SK-N-SH (cell line): ENCODE measurements around the gene BLZF1. TPM values are rescaled to one million over a fixed set of nuclear protein-coding genes. Genes with fewer than 3 reads are reported as not detected.

Source experiments
- CTCF ChIA-PET: fragments of 300-600, 350-600 bp; formaldehyde crosslinking; extraction: SDS; loops from one replicate; lab custom pipeline; 2021; lab: Yijun Ruan, JAX
- POLR2A ChIA-PET: fragments of 350-600 bp; sonication (Branson Sonifier 250); formaldehyde crosslinking; extraction: SDS; loops from one replicate; lab custom pipeline; 2020; ENCODE audit warnings: antibody characterized with exemption, inconsistent platforms; lab: Yijun Ruan, JAX
- DNase-seq: peaks from one replicate; pipeline ENCODE4 v3.0.0; 2012
- H2AFZ ChIP-seq: fragments of 200-600 bp; sonication (generic); 2 replicates; pipeline ENCODE4 v1.8.1; 2016; ENCODE audit warnings: antibody characterized with exemption, mild to moderate bottlenecking, low read depth
- H3F3A ChIP-seq: fragments of 200-600 bp; sonication (generic); replicated peaks from 2 replicates; pipeline ENCODE3; 2016; ENCODE audit warnings: antibody characterized with exemption, mild to moderate bottlenecking; ENCODE audit not compliant: insufficient read depth
- H3K27ac ChIP-seq, 2 experiments: fragments of 200-500 bp in 1 of 2; fragments of 200-600 bp in 1 of 2; sonication (Bioruptor generic) in 1 of 2; sonication (generic), shearing (Covaris generic) in 1 of 2; 2 replicates each; pipeline versions ENCODE4 v1.5.1 to v1.6.1; 2014 to 2016; ENCODE audit warnings: low read depth in 2 of 2, inconsistent platforms in 1 of 2, low read length in 1 of 2, mild to moderate bottlenecking in 1 of 2, mixed read lengths in 1 of 2
- H3K27me3 ChIP-seq: fragments of 200-600 bp; sonication (generic), shearing (Covaris generic); 2 replicates; pipeline ENCODE4 v1.6.1; 2016; ENCODE audit warnings: mixed run types; ENCODE audit not compliant: insufficient read depth
- H3K36me3 ChIP-seq, 2 experiments: fragments of 200-500 bp in 1 of 2; fragments of 200-600 bp in 1 of 2; sonication (Bioruptor generic) in 1 of 2; sonication (generic) in 1 of 2; replicated peaks in 1 of 2; 2 replicates each; pipeline versions ENCODE3 to v1.5.1; 2014 to 2016; ENCODE audit warnings: low read length in 1 of 2, mild to moderate bottlenecking in 1 of 2; ENCODE audit not compliant: insufficient read depth in 2 of 2, control insufficient read depth in 1 of 2
- H3K4me1 ChIP-seq, 2 experiments: fragments of 200-500 bp in 1 of 2; fragments of 200-600 bp in 1 of 2; sonication (Bioruptor generic) in 1 of 2; sonication (generic), shearing (Covaris generic) in 1 of 2; 2 replicates each; pipeline versions ENCODE4 v1.5.1 to v1.6.1; 2014 to 2016; ENCODE audit warnings: low read depth in 1 of 2, low read length in 1 of 2, mixed run types in 1 of 2; ENCODE audit not compliant: insufficient read depth in 2 of 2, control insufficient read depth in 1 of 2
- H3K4me2 ChIP-seq: fragments of 200-600 bp; sonication (generic), shearing (Covaris generic); 2 replicates; pipeline ENCODE4 v1.6.1; 2017; ENCODE audit warnings: mixed run types
- H3K4me3 ChIP-seq, 2 experiments: fragments of 200-500 bp in 1 of 2; fragments of 200-600 bp in 1 of 2; sonication (Bioruptor generic) in 1 of 2; sonication (generic), shearing (Covaris generic) in 1 of 2; 2 replicates each; pipeline versions ENCODE4 v1.5.1 to v1.8.1; 2014 to 2016; ENCODE audit warnings: low read depth in 2 of 2, inconsistent platforms in 1 of 2, low read length in 1 of 2, mild to moderate bottlenecking in 1 of 2, mixed read lengths in 1 of 2, moderate library complexity in 1 of 2
- H3K79me2 ChIP-seq: fragments of 200-600 bp; sonication (generic); 2 replicates; pipeline ENCODE4 v1.8.1; 2017; ENCODE audit warnings: mild to moderate bottlenecking; ENCODE audit not compliant: insufficient read depth
- H3K9ac ChIP-seq: fragments of 200-600 bp; sonication (generic); 2 replicates; pipeline ENCODE4 v1.6.1; 2017; ENCODE audit warnings: mixed run types
- H3K9me2 ChIP-seq: fragments of 200-600 bp; sonication (generic); 2 replicates; pipeline ENCODE4 v1.6.1; 2017; ENCODE audit warnings: mixed run types
- H3K9me3 ChIP-seq: fragments of 200-600 bp; sonication (generic); 2 replicates; pipeline ENCODE4 v1.6.1; 2017; ENCODE audit warnings: mixed run types, mild to moderate bottlenecking, moderate library complexity
- H4K20me1 ChIP-seq: fragments of 200-600 bp; sonication (generic); 2 replicates; pipeline ENCODE4 v1.6.1; 2017; ENCODE audit warnings: mild to moderate bottlenecking, mixed run types; ENCODE audit not compliant: insufficient read depth
- CHD2 ChIP-seq: fragments of 150-350 bp; IDR thresholded peaks from 2 replicates; pipeline ENCODE4 v1.6.1; 2018; ENCODE audit warnings: low read length; ENCODE audit not compliant: partially characterized antibody
- EP300 ChIP-seq, 2 experiments: IDR thresholded peaks; 2 replicates each; pipeline versions ENCODE4 v1.4.0 to v1.6.1; 2012; ENCODE audit warnings: borderline replicate concordance in 1 of 2, low read depth in 1 of 2, low read length in 1 of 2
- EZH2phosphoT487 ChIP-seq: fragments of 200-600 bp; sonication (generic); IDR thresholded peaks from 2 replicates; pipeline ENCODE4 v1.6.1; 2017; ENCODE audit warnings: low read depth, mixed run types, mild to moderate bottlenecking, antibody characterized with exemption, moderate library complexity, borderline replicate concordance
- FOSL2 ChIP-seq: IDR thresholded peaks from 2 replicates; pipeline ENCODE4 v1.4.0; 2012; ENCODE audit warnings: low read depth, mild to moderate bottlenecking, moderate library complexity, borderline replicate concordance
- FOXJ3 ChIP-seq: sonication (generic); formaldehyde crosslinking; IDR thresholded peaks from 2 replicates; pipeline ENCODE4 v1.5.1; 2020; ENCODE audit warnings: mild to moderate bottlenecking, missing genetic modification reagents
- GABPA ChIP-seq: IDR thresholded peaks from 2 replicates; pipeline ENCODE4 v1.4.0; 2012; ENCODE audit warnings: low read depth, mild to moderate bottlenecking
- NFIC ChIP-seq: IDR thresholded peaks from 2 replicates; pipeline ENCODE4 v1.4.0; 2012; ENCODE audit warnings: borderline replicate concordance
- NRF1 ChIP-seq: IDR thresholded peaks from 2 replicates; pipeline ENCODE4 v1.6.1; 2012; ENCODE audit warnings: low read depth, mild to moderate bottlenecking, low read length
- POLR2AphosphoS5 ChIP-seq: IDR thresholded peaks from 2 replicates; pipeline ENCODE4 v1.6.1; 2012; ENCODE audit warnings: low read depth, low read length
- RAD21 ChIP-seq: IDR thresholded peaks from 2 replicates; pipeline ENCODE4 v1.6.1; 2012; ENCODE audit warnings: mild to moderate bottlenecking, low read length
- RCOR1 ChIP-seq: fragments of 150-350 bp; IDR thresholded peaks from 2 replicates; pipeline ENCODE4 v1.6.1; 2017; ENCODE audit warnings: antibody characterized with exemption, low read length
- REST ChIP-seq: IDR thresholded peaks from 2 replicates; pipeline ENCODE4 v1.6.1; 2012; ENCODE audit warnings: mild to moderate bottlenecking, low read depth, low read length, moderate library complexity
- SIN3A ChIP-seq: IDR thresholded peaks from 2 replicates; pipeline ENCODE4 v1.6.1; 2012; ENCODE audit warnings: low read depth, mild to moderate bottlenecking, low read length, moderate library complexity, borderline replicate concordance
- SMC3 ChIP-seq: IDR thresholded peaks from 2 replicates; pipeline ENCODE4 v1.6.1; 2012; ENCODE audit warnings: low read depth, low read length, improper control_type of control experiment
- TAF1 ChIP-seq: IDR thresholded peaks from 2 replicates; pipeline ENCODE4 v1.6.1; 2012; ENCODE audit warnings: low read depth, mild to moderate bottlenecking, low read length, moderate library complexity, borderline replicate concordance
- TEAD4 ChIP-seq: IDR thresholded peaks from 2 replicates; pipeline ENCODE4 v1.4.0; 2012; ENCODE audit warnings: mild to moderate bottlenecking, borderline replicate concordance; ENCODE audit not compliant: insufficient read depth
- USF2 ChIP-seq: fragments of 150-350 bp; IDR thresholded peaks from 2 replicates; pipeline ENCODE4 v1.6.1; 2017; ENCODE audit warnings: antibody characterized with exemption, low read length, low read depth, borderline replicate concordance
- polyA plus RNA-seq, 3 experiments: library from polyadenylated mRNA; depleted of rRNA; stranded (reverse); fragments of >200 nt; gene quantifications; 2 replicates each; pipeline ENCODE4 v1.2.3, GENCODE V29; 2012
- TF ChIP-seq, protein P1 (sequence below): IDR thresholded peaks from 2 replicates; pipeline ENCODE4 v1.4.0; 2012; ENCODE audit warnings: low read depth, borderline replicate concordance
- TF ChIP-seq, protein P2 (sequence below): fragments of 150-350 bp; IDR thresholded peaks from 2 replicates; pipeline ENCODE4 v1.6.1; 2016; ENCODE audit warnings: mild to moderate bottlenecking, low read depth, low read length
- TF ChIP-seq, protein P3 (sequence below): IDR thresholded peaks from 2 replicates; pipeline ENCODE4; 2012

BLZF1 gene
- polyA plus RNA-seq, 1 of the 3 experiments (the other 2 are of a cell fraction): 9.5 TPM

- TF ChIP-seq SIN3A (no peak), EZH2phosphoT487 (no peak), TAF1 (no peak), POLR2AphosphoS5 (no peak), REST (no peak), SMC3 (no peak), TEAD4 (no peak), RCOR1 (no peak)
Measured at GRCh38 chr1:169387399-169387798, 19.4 kb downstream of the BLZF1 start (continued).

- peaks cover 80 to 82% of the 10 kb centered on the region in 2 experiments for H3K36me3 ChIP-seq
- no peak overlapping the region for H3K4me2 ChIP-seq
- no peaks in the 10 kb centered on the region for H3F3A ChIP-seq
- no peaks in the 10 kb centered on the region for H3K9me2 ChIP-seq
- H3K9ac ChIP-seq: no peak overlapping the region
- no peaks in the 10 kb centered on the region for H4K20me1 ChIP-seq
- H3K4me1 ChIP-seq: no peaks in the 10 kb centered on the region
- DNase-seq: no peak
- H3K4me3 ChIP-seq: no peak overlapping the region
- no peaks in the 10 kb centered on the region for H3K27me3 ChIP-seq
- no peaks in the 10 kb centered on the region for H3K79me2 ChIP-seq
- POLR2A ChIA-PET: no interaction called here
- CTCF ChIA-PET: no interaction called here
- H3K27ac ChIP-seq: no peak overlapping the region
- no peak for TF ChIP-seq EP300 (IDR thresholded peaks at IDR 0.05; ENCODE audit: borderline replicate concordance in 1 of 2, low read depth in 1 of 2, low read length in 1 of 2)
- TF ChIP-seq, protein P1, sequence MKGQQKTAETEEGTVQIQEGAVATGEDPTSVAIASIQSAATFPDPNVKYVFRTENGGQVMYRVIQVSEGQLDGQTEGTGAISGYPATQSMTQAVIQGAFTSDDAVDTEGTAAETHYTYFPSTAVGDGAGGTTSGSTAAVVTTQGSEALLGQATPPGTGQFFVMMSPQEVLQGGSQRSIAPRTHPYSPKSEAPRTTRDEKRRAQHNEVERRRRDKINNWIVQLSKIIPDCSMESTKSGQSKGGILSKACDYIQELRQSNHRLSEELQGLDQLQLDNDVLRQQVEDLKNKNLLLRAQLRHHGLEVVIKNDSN: no peak
- no peak for TF ChIP-seq FOXJ3
- TF ChIP-seq NRF1: no peak
- no peak for TF ChIP-seq USF2
- no peak for TF ChIP-seq NFIC
- TF ChIP-seq, protein P2, sequence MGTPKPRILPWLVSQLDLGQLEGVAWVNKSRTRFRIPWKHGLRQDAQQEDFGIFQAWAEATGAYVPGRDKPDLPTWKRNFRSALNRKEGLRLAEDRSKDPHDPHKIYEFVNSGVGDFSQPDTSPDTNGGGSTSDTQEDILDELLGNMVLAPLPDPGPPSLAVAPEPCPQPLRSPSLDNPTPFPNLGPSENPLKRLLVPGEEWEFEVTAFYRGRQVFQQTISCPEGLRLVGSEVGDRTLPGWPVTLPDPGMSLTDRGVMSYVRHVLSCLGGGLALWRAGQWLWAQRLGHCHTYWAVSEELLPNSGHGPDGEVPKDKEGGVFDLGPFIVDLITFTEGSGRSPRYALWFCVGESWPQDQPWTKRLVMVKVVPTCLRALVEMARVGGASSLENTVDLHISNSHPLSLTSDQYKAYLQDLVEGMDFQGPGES: no peak
- no peak for TF ChIP-seq RCOR1
- no peak for TF ChIP-seq CHD2
- TF ChIP-seq, protein P3, sequence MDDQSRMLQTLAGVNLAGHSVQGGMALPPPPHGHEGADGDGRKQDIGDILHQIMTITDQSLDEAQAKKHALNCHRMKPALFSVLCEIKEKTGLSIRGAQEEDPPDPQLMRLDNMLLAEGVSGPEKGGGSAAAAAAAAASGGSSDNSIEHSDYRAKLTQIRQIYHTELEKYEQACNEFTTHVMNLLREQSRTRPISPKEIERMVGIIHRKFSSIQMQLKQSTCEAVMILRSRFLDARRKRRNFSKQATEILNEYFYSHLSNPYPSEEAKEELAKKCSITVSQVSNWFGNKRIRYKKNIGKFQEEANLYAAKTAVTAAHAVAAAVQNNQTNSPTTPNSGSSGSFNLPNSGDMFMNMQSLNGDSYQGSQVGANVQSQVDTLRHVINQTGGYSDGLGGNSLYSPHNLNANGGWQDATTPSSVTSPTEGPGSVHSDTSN: no peak
- TF ChIP-seq GABPA: no peak
- TF ChIP-seq FOSL2: no peak
- TF ChIP-seq REST: no peak
- no peak for TF ChIP-seq RAD21
- no peaks in the 10 kb centered on the region for H3K9me3 ChIP-seq
- H2AFZ ChIP-seq: no peak overlapping the region
Measured at GRCh38 chr1:169390303-169390702, 22.3 kb downstream of the BLZF1 start.
